ENCODE results near the gene IL17RE. TPM values are rescaled to one million over a fixed set of nuclear protein-coding genes. Genes with fewer than 3 reads are reported as not detected.

Gene IL17RE
- total and polyA plus RNA-seq, 2 of the 13 experiments (the other 11 are each of a cell fraction or from before 2014, with no cell fraction given): 14.5 to 24.1 TPM

DNA sequence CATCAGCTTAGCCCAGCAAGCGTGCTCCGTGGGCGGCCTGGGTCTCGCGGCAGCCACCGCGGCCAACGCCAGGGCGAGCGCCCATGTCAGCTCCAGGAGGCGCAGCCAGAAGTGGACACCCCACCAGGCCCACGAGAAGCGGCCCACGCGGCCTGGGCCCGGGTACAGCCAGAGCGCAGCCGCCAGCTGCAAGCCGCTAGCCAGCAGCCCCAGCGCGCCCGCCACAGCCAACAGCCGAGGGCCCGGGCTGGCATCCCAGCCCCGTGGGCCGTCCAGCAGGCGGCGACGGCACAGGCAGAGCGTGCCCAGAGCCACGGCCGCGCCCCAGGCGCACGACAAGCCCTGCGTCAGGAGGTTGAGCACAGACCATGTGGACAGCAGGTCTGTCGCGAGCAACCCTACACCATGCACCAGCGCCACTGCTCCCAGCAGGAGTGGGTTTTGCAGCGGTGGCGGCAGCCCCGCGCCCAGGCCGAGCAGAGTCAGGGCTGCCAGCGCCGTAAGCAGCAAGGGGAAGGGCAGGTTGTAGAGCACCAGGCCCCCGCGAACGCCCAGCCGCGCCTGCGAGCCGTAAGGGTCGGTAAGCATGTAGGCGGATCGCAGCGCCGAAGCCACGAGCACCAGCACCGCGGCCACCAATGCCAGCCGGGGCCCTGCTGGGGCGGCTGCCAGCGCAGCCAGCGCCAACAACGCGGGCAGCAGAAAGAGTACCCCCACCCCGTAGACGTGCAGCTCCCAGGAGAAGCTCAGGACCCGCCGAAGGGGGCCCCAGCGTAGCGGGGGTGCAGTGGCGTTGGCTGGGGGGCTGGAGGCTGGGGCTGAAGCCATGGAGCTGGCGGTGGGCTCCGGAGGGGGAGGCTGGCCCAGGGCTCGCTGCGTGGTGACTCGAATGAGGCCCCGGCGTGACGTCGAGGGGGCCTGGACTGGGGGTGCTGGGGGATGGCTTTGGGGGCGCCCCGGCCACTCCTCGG lies 44.7 kb downstream of the IL17RE start (continued):
- TF ChIP-seq SRY (CRISPR knock-in tag; IDR thresholded peaks at IDR 0.05) (peak; percentile 85; the same call in 1 of the 2 replicates), FOXK2 (IDR thresholded peaks at IDR 0.05) (no peak; the same call in 1 of the 2 replicates), ZNF33B (CRISPR knock-in tag; IDR thresholded peaks at IDR 0.05) (peak; percentile 88), ZNF235 (CRISPR knock-in tag; IDR thresholded peaks at IDR 0.05; ENCODE audit: borderline replicate concordance) (0 out of 2 replicates have a peak, but pooled peaks have one; percentile 25), NFRKB (IDR thresholded peaks at IDR 0.05) (no peak), MATR3 (CRISPR knock-in tag; IDR thresholded peaks at IDR 0.05) (no peak), PHF20 (CRISPR knock-in tag; IDR thresholded peaks at IDR 0.05) (peak; percentile 41; the same call in 1 of the 2 replicates), PHF8 (CRISPR knock-in tag; IDR thresholded peaks at IDR 0.05) (peak; percentile 74; the same call in 1 of the 2 replicates), ZNF790 (CRISPR knock-in tag; IDR thresholded peaks at IDR 0.05; ENCODE audit: borderline replicate concordance) (no peak), HOXA3 (CRISPR knock-in tag; IDR thresholded peaks at IDR 0.05) (peak; percentile 90), SOX5 (CRISPR knock-in tag; IDR thresholded peaks at IDR 0.05; ENCODE audit: borderline replicate concordance) (0 out of 2 replicates have a peak, but pooled peaks have one; percentile 12), SYNCRIP (IDR thresholded peaks at IDR 0.05; ENCODE audit: insufficient read depth, low read depth, low read length) (no peak), RFXAP (CRISPR knock-in tag; IDR thresholded peaks at IDR 0.05; ENCODE audit: borderline replicate concordance) (peak; percentile 87), GABPB1 (CRISPR knock-in tag; IDR thresholded peaks at IDR 0.05) (peak; percentile 67)
- TF ChIP-seq, protein P1, sequence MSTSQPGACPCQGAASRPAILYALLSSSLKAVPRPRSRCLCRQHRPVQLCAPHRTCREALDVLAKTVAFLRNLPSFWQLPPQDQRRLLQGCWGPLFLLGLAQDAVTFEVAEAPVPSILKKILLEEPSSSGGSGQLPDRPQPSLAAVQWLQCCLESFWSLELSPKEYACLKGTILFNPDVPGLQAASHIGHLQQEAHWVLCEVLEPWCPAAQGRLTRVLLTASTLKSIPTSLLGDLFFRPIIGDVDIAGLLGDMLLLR (CRISPR knock-in tag; IDR thresholded peaks at IDR 0.05): peak; percentile 96
- TF ChIP-seq, protein P2, sequence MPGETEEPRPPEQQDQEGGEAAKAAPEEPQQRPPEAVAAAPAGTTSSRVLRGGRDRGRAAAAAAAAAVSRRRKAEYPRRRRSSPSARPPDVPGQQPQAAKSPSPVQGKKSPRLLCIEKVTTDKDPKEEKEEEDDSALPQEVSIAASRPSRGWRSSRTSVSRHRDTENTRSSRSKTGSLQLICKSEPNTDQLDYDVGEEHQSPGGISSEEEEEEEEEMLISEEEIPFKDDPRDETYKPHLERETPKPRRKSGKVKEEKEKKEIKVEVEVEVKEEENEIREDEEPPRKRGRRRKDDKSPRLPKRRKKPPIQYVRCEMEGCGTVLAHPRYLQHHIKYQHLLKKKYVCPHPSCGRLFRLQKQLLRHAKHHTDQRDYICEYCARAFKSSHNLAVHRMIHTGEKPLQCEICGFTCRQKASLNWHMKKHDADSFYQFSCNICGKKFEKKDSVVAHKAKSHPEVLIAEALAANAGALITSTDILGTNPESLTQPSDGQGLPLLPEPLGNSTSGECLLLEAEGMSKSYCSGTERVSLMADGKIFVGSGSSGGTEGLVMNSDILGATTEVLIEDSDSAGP (CRISPR knock-in tag; IDR thresholded peaks at IDR 0.05; ENCODE audit: borderline replicate concordance): peak; percentile 58
- TF ChIP-seq, protein P3, sequence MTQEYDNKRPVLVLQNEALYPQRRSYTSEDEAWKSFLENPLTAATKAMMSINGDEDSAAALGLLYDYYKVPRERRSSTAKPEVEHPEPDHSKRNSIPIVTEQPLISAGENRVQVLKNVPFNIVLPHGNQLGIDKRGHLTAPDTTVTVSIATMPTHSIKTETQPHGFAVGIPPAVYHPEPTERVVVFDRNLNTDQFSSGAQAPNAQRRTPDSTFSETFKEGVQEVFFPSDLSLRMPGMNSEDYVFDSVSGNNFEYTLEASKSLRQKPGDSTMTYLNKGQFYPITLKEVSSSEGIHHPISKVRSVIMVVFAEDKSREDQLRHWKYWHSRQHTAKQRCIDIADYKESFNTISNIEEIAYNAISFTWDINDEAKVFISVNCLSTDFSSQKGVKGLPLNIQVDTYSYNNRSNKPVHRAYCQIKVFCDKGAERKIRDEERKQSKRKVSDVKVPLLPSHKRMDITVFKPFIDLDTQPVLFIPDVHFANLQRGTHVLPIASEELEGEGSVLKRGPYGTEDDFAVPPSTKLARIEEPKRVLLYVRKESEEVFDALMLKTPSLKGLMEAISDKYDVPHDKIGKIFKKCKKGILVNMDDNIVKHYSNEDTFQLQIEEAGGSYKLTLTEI (CRISPR knock-in tag; conservative IDR thresholded peaks at IDR 0.05): no peak
- TF ChIP-seq, protein P4, sequence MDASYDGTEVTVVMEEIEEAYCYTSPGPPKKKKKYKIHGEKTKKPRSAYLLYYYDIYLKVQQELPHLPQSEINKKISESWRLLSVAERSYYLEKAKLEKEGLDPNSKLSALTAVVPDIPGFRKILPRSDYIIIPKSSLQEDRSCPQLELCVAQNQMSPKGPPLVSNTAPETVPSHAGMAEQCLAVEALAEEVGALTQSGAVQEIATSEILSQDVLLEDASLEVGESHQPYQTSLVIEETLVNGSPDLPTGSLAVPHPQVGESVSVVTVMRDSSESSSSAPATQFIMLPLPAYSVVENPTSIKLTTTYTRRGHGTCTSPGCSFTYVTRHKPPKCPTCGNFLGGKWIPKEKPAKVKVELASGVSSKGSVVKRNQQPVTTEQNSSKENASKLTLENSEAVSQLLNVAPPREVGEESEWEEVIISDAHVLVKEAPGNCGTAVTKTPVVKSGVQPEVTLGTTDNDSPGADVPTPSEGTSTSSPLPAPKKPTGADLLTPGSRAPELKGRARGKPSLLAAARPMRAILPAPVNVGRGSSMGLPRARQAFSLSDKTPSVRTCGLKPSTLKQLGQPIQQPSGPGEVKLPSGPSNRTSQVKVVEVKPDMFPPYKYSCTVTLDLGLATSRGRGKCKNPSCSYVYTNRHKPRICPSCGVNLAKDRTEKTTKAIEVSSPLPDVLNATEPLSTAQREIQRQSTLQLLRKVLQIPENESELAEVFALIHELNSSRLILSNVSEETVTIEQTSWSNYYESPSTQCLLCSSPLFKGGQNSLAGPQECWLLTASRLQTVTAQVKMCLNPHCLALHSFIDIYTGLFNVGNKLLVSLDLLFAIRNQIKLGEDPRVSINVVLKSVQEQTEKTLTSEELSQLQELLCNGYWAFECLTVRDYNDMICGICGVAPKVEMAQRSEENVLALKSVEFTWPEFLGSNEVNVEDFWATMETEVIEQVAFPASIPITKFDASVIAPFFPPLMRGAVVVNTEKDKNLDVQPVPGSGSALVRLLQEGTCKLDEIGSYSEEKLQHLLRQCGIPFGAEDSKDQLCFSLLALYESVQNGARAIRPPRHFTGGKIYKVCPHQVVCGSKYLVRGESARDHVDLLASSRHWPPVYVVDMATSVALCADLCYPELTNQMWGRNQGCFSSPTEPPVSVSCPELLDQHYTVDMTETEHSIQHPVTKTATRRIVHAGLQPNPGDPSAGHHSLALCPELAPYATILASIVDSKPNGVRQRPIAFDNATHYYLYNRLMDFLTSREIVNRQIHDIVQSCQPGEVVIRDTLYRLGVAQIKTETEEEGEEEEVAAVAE (CRISPR knock-in tag; IDR thresholded peaks at IDR 0.05; ENCODE audit: borderline replicate concordance): no peak
- TF ChIP-seq, protein P5, sequence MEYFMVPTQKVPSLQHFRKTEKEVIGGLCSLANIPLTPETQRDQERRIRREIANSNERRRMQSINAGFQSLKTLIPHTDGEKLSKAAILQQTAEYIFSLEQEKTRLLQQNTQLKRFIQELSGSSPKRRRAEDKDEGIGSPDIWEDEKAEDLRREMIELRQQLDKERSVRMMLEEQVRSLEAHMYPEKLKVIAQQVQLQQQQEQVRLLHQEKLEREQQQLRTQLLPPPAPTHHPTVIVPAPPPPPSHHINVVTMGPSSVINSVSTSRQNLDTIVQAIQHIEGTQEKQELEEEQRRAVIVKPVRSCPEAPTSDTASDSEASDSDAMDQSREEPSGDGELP (IDR thresholded peaks at IDR 0.05; ENCODE audit: borderline replicate concordance, low read depth): peak; percentile 50; the same call in 1 of the 2 replicates

Measured in HepG2 (cell line).